D721Med (cell line): Measurements from ENCODE around the gene CERS6.

Experiments used
- DNase-seq: peaks from one replicate; pipeline ENCODE4 v3.0.0; 2011; ENCODE audit warnings: low spot score; ENCODE audit not compliant: insufficient read length
- FAIRE-seq: peaks from 2 replicates; lab custom pipeline; 2011; peaks lifted over from hg19 to GRCh38; lab: Jason Lieb, UNC
- CTCF ChIP-seq: IDR thresholded peaks from 2 replicates; pipeline ENCODE4 v1.5.1; 2012; ENCODE audit warnings: mild to moderate bottlenecking, control low read depth; ENCODE audit not compliant: insufficient read depth; ENCODE audit errors: missing control alignments

CERS6 gene

GRCh38 chr2:168538534-168538933 lies 82.5 kb downstream of the CERS6 start:
- FAIRE-seq (no peak), DNase-seq (no peak)
- TF ChIP-seq CTCF: no peak

- FAIRE-seq: no peak
- DNase-seq: no peak
- no peak for TF ChIP-seq CTCF
These were observed 83.9 kb downstream of the CERS6 start for GRCh38 chr2:168539945-168540344.

- FAIRE-seq (no peak), DNase-seq (no peak)
- no peak for TF ChIP-seq CTCF
These were observed 85.8 kb downstream of the CERS6 start for GRCh38 chr2:168541858-168542257.

- no peak for DNase-seq
- FAIRE-seq: no peak
- TF ChIP-seq CTCF: no peak
These were observed 87.0 kb downstream of the CERS6 start for GRCh38 chr2:168543037-168543436.

- DNase-seq (no peak), FAIRE-seq (no peak)
- TF ChIP-seq CTCF: no peak
These were observed 87.9 kb downstream of the CERS6 start for GRCh38 chr2:168543935-168544334.

- DNase-seq: no peak
- no peak for TF ChIP-seq CTCF
- no peak for FAIRE-seq
These were observed 89.5 kb downstream of the CERS6 start for GRCh38 chr2:168545439-168546082.

GRCh38 chr2:168550670-168551069 lies 94.6 kb downstream of the CERS6 start:
- no peak for FAIRE-seq
- no peak for DNase-seq
- no peak for TF ChIP-seq CTCF
